Caki2 (cell line): ENCODE results near the gene CRYGB. TPM values are rescaled to one million over a fixed set of nuclear protein-coding genes. Genes with fewer than 3 reads are reported as not detected.

Experiments used
- DNase-seq: peaks from one replicate; pipeline ENCODE4 v3.0.0-alpha.2; 2015; ENCODE audit warnings: low read depth
- in situ Hi-C: cut with HindIII; loops from 2 replicates; pipeline ENCODE4 v1.10.0; 2016; ENCODE audit warnings: low sequenced_read_pairs, low pct_unique_long_range_greater_than_20kb, mixed read lengths
- total RNA-seq: library from RNA; depleted of rRNA; stranded (reverse); fragments of >200 nt; shearing (Covaris generic); gene quantifications from 2 replicates; pipeline ENCODE4 v1.2.3, GENCODE V29; 2014; ENCODE audit warnings: low replicate concordance; rRNA removed

The CRYGB gene
- not detected in 2 replicates for total RNA-seq

- in situ Hi-C loops, result no loop called here
- no peak for DNase-seq
Observed at GRCh38 chr2:208146006-208146405, at the start of gene CRYGB. TSS of gene CRYGB (minus strand) at chr2:208146158. CDS start at chr2:208146120, 38 bp downstream.

GRCh38 chr2:208195531-208195930, 49.6 kb upstream of the CRYGB start:
- in situ Hi-C loops, result no loop called here

GRCh38 chr2:208192611-208193236, 46.8 kb upstream of the CRYGB start:
- DNase-seq, result no peak
- in situ Hi-C loops, result no loop called here

More at GRCh38 chr2:208195531-208195930, 49.6 kb upstream of the CRYGB start:
- DNase-seq, result no peak

- no peak for DNase-seq
- in situ Hi-C loops, result no loop called here
Observed at GRCh38 chr2:208189810-208190503, 44.0 kb upstream of the CRYGB start, which contains the start of gene C2orf80. TSS of gene C2orf80 (minus strand) at chr2:208190030. CDS start at chr2:208186986, 3,044 bp downstream.

- in situ Hi-C loops, result no loop called here
- DNase-seq, result no peak
Observed at GRCh38 chr2:208189069-208189809, 43.3 kb upstream of the CRYGB start.

GRCh38 chr2:208186893-208187292, 40.9 kb upstream of the CRYGB start:
- in situ Hi-C loops, result no loop called here
- no peak for DNase-seq

GRCh38 chr2:208186465-208186864, 40.5 kb upstream of the CRYGB start:
- in situ Hi-C loops, result no loop called here
- no peak for DNase-seq

- in situ Hi-C loops, result no loop called here
Observed at GRCh38 chr2:208183972-208184705, 38.2 kb upstream of the CRYGB start.

GRCh38 chr2:208183526-208183925, 37.6 kb upstream of the CRYGB start:
- in situ Hi-C loops, result no loop called here

More at GRCh38 chr2:208183972-208184705, 38.2 kb upstream of the CRYGB start:
- no peak for DNase-seq

GRCh38 chr2:208182835-208183234, 36.9 kb upstream of the CRYGB start:
- in situ Hi-C loops, result no loop called here
- no peak for DNase-seq

More at GRCh38 chr2:208183526-208183925, 37.6 kb upstream of the CRYGB start:
- no peak for DNase-seq

GRCh38 chr2:208179028-208179609, 33.2 kb upstream of the CRYGB start:
- in situ Hi-C loops, result no loop called here

GRCh38 chr2:208175840-208176153, 29.8 kb upstream of the CRYGB start:
- in situ Hi-C loops, result no loop called here
- no peak for DNase-seq

More at GRCh38 chr2:208179028-208179609, 33.2 kb upstream of the CRYGB start:
- no peak for DNase-seq

- peak; percentile 60 for DNase-seq
- in situ Hi-C loops, result no loop called here
Observed at GRCh38 chr2:208175069-208175839, 29.3 kb upstream of the CRYGB start.

- no peak for DNase-seq
- in situ Hi-C loops, result no loop called here
Observed at GRCh38 chr2:208174144-208174543, 28.2 kb upstream of the CRYGB start.

GRCh38 chr2:208172125-208172524, 26.2 kb upstream of the CRYGB start:
- DNase-seq, result no peak
- in situ Hi-C loops, result no loop called here

- in situ Hi-C loops, result no loop called here
- no peak for DNase-seq
Observed at GRCh38 chr2:208164951-208165755, 19.2 kb upstream of the CRYGB start.

GRCh38 chr2:208163489-208163888, 17.5 kb upstream of the CRYGB start, which contains the start of gene CRYGA:
TSS of gene CRYGA (minus strand) at chr2:208163589. CDS start at chr2:208163556, 33 bp downstream.
- in situ Hi-C loops, result no loop called here
- no peak for DNase-seq
